Mononuclear cell (primary cell): ENCODE data around the gene GPAT2. TPM values are rescaled to one million over a fixed set of nuclear protein-coding genes. Genes with fewer than 3 reads are reported as not detected.
"Not testable (repeated sequence)": the region's sequence is repeated elsewhere in the genome, so short reads cannot be mapped to it uniquely, and the experiment has no call there.

Source experiments
- H3K27me3 ChIP-seq: 2 replicates; pipeline ENCODE4 v1.6.0; 2011; ENCODE audit warnings: low read length, control low read depth; ENCODE audit not compliant: insufficient read depth
- H3K4me1 ChIP-seq: 2 replicates; pipeline ENCODE4 v1.5.1; 2011; ENCODE audit warnings: mild to moderate bottlenecking, low read length, control low read depth; ENCODE audit not compliant: insufficient read depth
- H3K4me3 ChIP-seq: 2 replicates; pipeline ENCODE4 v1.5.1; 2011; ENCODE audit warnings: mild to moderate bottlenecking, low read length, moderate library complexity
- H3K9me3 ChIP-seq: 2 replicates; pipeline ENCODE4 v1.5.1; 2011; ENCODE audit warnings: low read depth, mild to moderate bottlenecking, control low read depth, low read length
- total RNA-seq: library from RNA; depleted of rRNA; stranded (reverse); fragments of >200 nt; gene quantifications from one replicate; pipeline ENCODE4 v1.2.3, GENCODE V29; 2012

GPAT2 gene
- total RNA-seq, 1 donor = 1.3 TPM

GRCh38 chr2:96016321-96016720 lies 18.4 kb downstream of the GPAT2 start:
- H3K4me3 ChIP-seq, H3K9me3 ChIP-seq, H3K4me1 ChIP-seq, H3K27me3 ChIP-seq: not testable (repeated sequence)

- not testable (repeated sequence) for H3K4me1 ChIP-seq, H3K4me3 ChIP-seq, H3K9me3 ChIP-seq, H3K27me3 ChIP-seq
Measured at GRCh38 chr2:96012792-96013264, 21.9 kb downstream of the GPAT2 start.

GRCh38 chr2:96012086-96012791 lies 22.5 kb downstream of the GPAT2 start:
- H3K4me1 ChIP-seq, H3K27me3 ChIP-seq, H3K4me3 ChIP-seq, H3K9me3 ChIP-seq: not testable (repeated sequence)

- H3K4me3 ChIP-seq = not testable (repeated sequence)
Measured at GRCh38 chr2:96011129-96011455, 23.6 kb downstream of the GPAT2 start.

GRCh38 chr2:96010320-96011128 lies 24.2 kb downstream of the GPAT2 start:
- H3K4me3 ChIP-seq = peak overlapping the region; percentile 34
- H3K27me3 ChIP-seq = not testable (repeated sequence)

More at GRCh38 chr2:96011129-96011455, 23.6 kb downstream of the GPAT2 start:
- not testable (repeated sequence) for H3K4me1 ChIP-seq, H3K9me3 ChIP-seq, H3K27me3 ChIP-seq

DNA sequence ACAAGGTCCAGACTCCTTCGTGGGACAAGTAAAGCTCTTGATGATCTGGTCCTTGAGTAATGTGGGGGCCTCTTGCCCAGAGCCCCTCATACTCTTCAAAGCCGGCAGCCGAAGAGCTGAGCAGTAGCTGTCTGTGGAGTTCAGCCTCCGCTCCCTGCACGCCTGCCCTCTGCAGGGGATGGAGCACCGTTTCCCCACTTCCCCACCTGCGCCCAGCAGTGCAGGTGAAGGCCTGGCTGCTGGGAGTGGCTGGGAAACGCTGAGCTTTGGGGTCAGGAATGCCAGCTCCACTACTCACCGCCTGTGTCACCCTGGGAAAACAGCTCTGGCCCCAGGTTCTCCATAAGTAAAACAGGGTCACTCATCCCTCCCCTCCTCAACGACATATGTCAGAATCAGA lies 24.9 kb downstream of the GPAT2 start:
- not testable (repeated sequence) for H3K9me3 ChIP-seq, H3K4me1 ChIP-seq, H3K27me3 ChIP-seq
- H3K4me3 ChIP-seq = peak overlapping the region; percentile 34

More at GRCh38 chr2:96010320-96011128, 24.2 kb downstream of the GPAT2 start:
- H3K9me3 ChIP-seq, H3K4me1 ChIP-seq: not testable (repeated sequence)

- H3K4me1 ChIP-seq, H3K27me3 ChIP-seq, H3K9me3 ChIP-seq, H3K4me3 ChIP-seq: not testable (repeated sequence)
Measured at GRCh38 chr2:96008051-96008450, 26.7 kb downstream of the GPAT2 start.

DNA sequence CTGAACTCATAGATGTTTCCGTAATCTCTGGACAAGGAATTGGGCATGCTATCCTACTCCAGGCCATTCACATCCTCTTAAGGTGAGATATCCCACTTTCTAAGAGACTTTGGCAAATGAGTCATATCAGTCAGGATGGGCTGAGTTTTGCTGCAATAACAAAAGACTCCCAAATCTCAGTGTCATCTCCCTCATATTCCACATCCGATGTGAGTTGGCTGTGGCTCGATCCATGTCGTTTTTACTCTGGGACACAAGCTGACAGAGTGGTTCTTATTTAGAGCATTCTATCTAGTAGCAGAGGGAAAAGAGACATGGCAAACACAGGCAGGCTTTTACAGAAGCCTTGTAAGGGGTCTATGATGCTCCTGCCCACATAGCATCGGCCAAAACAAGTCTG lies 28.5 kb downstream of the GPAT2 start:
- H3K4me1 ChIP-seq, H3K4me3 ChIP-seq, H3K27me3 ChIP-seq, H3K9me3 ChIP-seq: not testable (repeated sequence)

DNA sequence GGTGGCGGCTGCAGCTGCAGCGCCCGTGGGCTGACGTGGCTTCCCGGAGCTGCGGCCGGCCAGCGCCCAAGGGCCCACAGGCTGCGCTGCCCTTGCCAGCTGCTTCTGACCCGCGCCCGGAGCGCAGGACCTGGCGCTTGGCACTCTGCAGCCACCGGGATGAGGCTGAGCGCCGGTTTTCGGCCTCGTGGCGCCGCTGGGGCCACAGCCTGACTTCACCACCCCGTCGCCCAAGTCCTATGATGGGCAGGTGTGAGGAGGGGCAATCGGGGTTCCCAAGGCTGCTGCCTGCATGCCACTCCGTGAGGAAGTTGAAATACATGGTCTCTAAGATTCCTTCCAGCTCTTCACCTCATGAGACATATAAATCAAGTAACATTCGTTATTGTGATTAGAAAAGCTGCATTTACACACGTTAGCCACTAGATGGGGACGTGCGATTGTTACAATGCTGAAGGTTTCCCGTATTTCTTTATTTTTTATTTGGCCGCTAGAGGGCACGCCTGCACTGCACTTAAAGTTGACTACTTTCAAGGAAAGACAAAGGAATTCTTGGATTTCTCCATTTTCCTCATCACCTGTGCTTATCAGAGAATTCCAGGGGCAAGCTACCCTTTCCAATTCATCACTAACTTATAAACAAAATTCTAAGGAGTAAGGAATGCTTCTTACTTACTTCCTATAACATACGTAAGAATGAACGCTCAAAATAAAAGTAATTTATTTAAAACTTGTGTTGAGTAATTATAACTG lies 42.0 kb downstream of the GPAT2 start:
- H3K4me1 ChIP-seq, H3K27me3 ChIP-seq, H3K9me3 ChIP-seq: not testable (repeated sequence)
- H3K4me3 ChIP-seq = peak overlapping the region; percentile 55

DNA sequence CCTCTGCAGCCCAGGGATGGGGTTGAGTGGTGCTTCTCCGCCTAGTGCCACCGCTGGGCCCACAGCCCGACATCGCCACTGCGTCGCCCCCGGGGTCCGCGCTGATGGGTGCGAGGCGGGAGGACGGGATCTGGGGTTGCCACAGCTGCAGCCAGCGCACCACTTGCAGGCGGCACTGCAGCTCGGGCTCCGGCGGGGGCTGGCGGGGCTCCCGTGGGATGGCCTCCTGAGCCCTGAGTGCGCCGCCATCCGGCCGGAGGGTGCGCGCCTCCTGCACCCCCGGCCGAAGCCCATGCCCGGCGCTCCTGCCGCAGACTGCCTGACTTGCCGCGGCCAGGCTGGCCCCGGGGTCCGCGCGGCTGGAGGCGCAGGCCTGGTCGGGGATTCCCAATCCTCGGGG lies 42.6 kb downstream of the GPAT2 start:
- not testable (repeated sequence) for H3K9me3 ChIP-seq, H3K27me3 ChIP-seq, H3K4me1 ChIP-seq
- H3K4me3 ChIP-seq = peak overlapping the region; percentile 55

DNA sequence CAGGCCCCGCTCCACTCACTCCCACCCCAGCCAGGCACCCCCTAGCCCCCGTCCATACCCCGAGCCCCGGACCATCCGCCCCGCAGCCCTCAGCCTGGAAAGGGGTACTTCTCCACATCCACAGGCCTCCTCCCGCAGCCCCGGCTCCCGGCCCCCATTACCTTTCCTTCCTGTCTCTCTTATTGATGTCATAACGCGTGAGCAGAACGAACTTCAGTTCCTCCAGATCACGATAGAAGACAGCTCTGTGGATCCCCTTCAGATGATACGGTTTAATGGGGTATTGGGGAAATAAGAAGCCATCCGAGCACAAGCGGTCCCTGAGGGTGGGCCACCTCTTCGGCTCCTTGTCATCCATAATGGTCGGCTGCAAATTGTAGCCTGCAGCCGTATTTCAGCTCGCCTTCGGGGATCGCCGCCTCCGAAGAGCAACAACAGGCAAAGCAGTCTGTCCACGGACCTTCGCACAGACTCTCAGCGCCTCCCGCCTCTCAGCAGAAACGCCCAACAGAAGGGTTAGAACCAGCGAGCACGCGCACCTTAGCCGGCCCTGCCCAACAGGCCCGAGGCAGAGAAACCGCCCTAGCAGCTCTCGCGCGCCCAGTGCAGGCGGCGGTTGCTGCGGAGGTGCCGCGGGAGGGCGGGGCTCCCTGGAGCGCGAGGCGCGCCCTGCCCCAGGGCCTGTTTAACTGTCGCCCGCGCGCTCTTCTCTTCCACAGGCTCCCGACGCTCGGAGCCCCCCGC lies 43.2 kb downstream of the GPAT2 start, which contains the start of gene ANKRD36C:
ANKRD36C (minus strand) TSS at position 474 of the 744 bp plus-strand sequence; CDS start at position 358, 116 bp downstream.
- H3K27me3 ChIP-seq, H3K4me1 ChIP-seq, H3K9me3 ChIP-seq: not testable (repeated sequence)
- H3K4me3 ChIP-seq = peak within 1 kb of the TSS; percentile 59

DNA sequence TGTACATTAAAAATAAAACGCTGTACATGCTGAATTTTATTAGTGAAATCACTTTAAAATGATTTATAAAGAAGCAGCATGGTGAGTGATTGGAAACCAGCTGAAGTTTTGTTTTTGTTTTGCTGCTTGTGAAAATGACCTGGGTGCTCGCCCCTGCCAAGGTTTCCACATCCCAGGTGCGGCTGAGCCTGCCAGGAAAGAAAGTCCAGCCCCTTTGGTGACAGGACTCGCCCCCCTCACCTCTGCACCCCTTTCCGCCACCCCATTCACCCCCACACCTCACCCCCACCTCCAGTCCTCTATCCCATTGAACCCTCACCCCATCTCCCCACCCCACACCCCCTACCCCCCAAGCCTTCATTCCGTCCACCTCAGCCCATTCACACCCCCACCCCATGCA lies 43.8 kb downstream of the GPAT2 start:
- not testable (repeated sequence) for H3K4me3 ChIP-seq, H3K27me3 ChIP-seq, H3K9me3 ChIP-seq, H3K4me1 ChIP-seq
